BJ (cell line): Measurements from ENCODE around the gene NPAS3. TPM values are rescaled to one million over a fixed set of nuclear protein-coding genes. Genes with fewer than 3 reads are reported as not detected.

Experiments used
- CTCF ChIA-PET: fragments of 350-600 bp; formaldehyde crosslinking; extraction: SDS; loops from one replicate; lab custom pipeline; 2021; ENCODE audit warnings: antibody characterized with exemption, inconsistent platforms; lab: Yijun Ruan, JAX
- POLR2A ChIA-PET: fragments of 300-600 bp; sonication (Branson Sonifier 250); formaldehyde crosslinking; extraction: SDS; loops from one replicate; lab custom pipeline; 2021; ENCODE audit warnings: antibody characterized with exemption; lab: Charles Lee
- DNase-seq: peaks from one replicate; pipeline ENCODE4 v3.0.0-alpha.2; 2011; ENCODE audit warnings: low read depth
- H3K27me3 ChIP-seq: 2 replicates; pipeline ENCODE4 v1.6.0; 2011; ENCODE audit warnings: low read length; ENCODE audit not compliant: control insufficient read depth, insufficient read depth
- H3K36me3 ChIP-seq: 2 replicates; pipeline ENCODE4 v1.5.1; 2011; ENCODE audit warnings: low read length; ENCODE audit not compliant: control insufficient read depth, insufficient read depth
- H3K4me3 ChIP-seq: 2 replicates; pipeline ENCODE4 v1.5.1; 2011; ENCODE audit warnings: low read depth, mild to moderate bottlenecking, control low read depth, low read length
- polyA plus RNA-seq: library from polyadenylated mRNA; depleted of rRNA; stranded (reverse); fragments of >200 nt; gene quantifications from 2 replicates; pipeline ENCODE4 v1.2.3, GENCODE V29; 2011
- TF ChIP-seq, protein P1 (sequence below): IDR thresholded peaks from 2 replicates; pipeline ENCODE4 v1.5.1; 2011; ENCODE audit warnings: low read depth, mild to moderate bottlenecking, control low read depth, inconsistent platforms, low read length, moderate library complexity; ENCODE audit not compliant: insufficient read depth

NPAS3 gene
- polyA plus RNA-seq, 1 experiment: 0.09 TPM

DNA sequence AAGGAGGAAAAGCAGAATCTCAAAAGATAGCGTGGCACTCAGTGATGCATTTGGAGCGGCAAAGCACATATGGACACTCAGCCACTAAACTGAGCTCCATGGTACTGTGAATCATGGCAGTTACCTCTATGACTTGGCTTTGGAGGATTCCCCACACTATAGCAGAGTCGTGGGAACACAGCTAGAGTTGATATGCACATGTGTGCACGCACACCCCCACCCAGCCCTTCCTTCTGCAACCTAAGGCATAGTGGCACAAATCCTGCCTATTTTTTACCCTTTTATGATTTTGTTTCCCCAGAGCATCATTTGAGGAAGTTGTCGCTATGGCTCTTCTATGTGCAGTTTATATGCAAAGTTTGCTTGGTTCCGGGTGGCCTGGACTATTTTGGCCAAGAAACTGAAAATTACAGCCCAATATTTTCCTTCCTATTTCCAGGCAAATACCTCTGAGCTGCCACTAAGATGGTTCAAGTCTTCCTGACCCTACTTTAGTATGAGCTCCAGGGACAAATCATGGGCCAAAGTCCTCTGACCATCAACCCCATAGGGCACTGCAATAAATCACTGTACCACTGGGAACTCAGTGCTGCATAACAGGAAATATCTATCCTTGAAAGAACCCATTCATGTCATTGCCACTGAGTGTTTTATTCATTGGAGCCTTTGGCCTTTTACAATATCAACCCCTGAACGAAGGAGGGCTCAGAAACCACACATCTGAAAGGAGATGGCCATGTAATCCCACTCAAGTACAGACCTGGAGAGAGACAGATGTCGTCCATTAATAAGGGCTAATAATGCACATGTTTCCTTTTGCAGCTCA lies 834.7 kb downstream of the NPAS3 start:
- Histone ChIP-seq H3K27me3 (no peaks in the 10 kb centered on the region), H3K4me3 (no peak overlapping the region), H3K36me3 (no peaks in the 10 kb centered on the region)
- CTCF ChIA-PET: interaction anchor here (2.0 kb wide), 1 partner anchor 19 kb away, joined by 6 read pairs; no protein-coding TSS in a partner anchor
- POLR2A ChIA-PET: no interaction called here
- no peak for DNase-seq
- TF ChIP-seq, protein P1, sequence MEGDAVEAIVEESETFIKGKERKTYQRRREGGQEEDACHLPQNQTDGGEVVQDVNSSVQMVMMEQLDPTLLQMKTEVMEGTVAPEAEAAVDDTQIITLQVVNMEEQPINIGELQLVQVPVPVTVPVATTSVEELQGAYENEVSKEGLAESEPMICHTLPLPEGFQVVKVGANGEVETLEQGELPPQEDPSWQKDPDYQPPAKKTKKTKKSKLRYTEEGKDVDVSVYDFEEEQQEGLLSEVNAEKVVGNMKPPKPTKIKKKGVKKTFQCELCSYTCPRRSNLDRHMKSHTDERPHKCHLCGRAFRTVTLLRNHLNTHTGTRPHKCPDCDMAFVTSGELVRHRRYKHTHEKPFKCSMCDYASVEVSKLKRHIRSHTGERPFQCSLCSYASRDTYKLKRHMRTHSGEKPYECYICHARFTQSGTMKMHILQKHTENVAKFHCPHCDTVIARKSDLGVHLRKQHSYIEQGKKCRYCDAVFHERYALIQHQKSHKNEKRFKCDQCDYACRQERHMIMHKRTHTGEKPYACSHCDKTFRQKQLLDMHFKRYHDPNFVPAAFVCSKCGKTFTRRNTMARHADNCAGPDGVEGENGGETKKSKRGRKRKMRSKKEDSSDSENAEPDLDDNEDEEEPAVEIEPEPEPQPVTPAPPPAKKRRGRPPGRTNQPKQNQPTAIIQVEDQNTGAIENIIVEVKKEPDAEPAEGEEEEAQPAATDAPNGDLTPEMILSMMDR: no peak

DNA sequence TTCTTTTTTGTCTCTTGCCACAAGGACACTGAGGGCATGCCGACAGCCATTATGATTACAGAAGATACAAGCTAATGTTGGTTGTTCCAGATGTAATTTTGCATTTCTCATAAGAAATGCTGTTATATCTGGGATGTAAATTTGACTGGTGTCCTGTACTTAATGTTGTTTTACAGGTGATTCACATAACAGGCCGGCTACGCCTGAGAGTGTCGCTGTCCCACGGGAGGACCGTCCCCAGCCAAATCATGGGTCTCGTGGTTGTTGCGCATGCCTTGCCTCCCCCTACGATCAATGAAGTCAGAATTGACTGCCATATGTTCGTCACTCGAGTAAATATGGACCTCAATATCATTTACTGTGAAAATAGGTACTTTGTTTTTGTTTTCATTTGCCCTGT lies 835.5 kb downstream of the NPAS3 start:
- no peak overlapping the region for H3K4me3 ChIP-seq
- no peaks in the 10 kb centered on the region for H3K27me3 ChIP-seq
- ChIA-PET POLR2A (no interaction called here), CTCF (interaction anchor here (2.0 kb wide), 1 partner anchor 19 kb away, joined by 6 read pairs; no protein-coding TSS in a partner anchor)
- TF ChIP-seq, protein P1: no peak
- no peak for DNase-seq
- H3K36me3 ChIP-seq: no peaks in the 10 kb centered on the region

DNA sequence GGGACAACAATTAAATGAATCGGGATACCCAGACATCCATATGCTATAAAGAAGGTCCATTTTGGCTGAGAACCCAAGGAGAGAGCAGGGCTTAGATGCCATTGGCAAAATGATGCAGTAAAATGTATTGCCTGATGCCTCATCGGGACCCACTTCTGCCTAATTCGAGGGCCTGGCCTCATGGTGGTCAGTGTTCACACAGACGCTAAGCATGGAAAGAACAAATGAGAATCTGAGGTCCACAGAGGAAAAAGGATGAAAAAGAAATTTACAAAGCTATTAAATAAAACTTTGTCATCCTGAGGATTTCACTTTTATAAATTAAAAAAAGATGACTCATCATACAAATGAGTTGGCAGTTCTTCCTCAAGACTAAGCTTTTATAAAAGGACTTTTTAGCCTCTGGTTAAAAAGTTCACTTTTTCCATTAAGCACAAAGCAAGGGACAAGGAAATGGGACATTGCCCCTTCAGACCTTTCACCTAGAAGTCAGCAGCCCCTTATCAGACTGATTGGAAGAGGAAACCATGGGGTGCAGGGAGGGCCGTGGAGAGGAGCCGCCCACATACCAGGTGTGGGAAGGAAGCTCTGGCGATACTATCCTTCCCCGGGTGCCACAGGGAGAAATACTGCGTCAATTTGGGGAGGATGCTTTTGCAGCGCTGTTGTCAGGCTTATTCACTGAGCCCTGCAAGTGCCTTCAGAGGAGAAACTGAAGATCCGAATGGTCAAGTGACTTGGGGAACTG lies 836.2 kb downstream of the NPAS3 start:
- Histone ChIP-seq H3K4me3 (no peak overlapping the region), H3K27me3 (no peaks in the 10 kb centered on the region), H3K36me3 (no peaks in the 10 kb centered on the region)
- no peak for DNase-seq
- CTCF ChIA-PET: interaction anchor here (1.0 kb wide), 1 partner anchor 18 kb away, joined by 5 read pairs; no protein-coding TSS in a partner anchor
- TF ChIP-seq, protein P1: no peak
- POLR2A ChIA-PET: no interaction called here

DNA sequence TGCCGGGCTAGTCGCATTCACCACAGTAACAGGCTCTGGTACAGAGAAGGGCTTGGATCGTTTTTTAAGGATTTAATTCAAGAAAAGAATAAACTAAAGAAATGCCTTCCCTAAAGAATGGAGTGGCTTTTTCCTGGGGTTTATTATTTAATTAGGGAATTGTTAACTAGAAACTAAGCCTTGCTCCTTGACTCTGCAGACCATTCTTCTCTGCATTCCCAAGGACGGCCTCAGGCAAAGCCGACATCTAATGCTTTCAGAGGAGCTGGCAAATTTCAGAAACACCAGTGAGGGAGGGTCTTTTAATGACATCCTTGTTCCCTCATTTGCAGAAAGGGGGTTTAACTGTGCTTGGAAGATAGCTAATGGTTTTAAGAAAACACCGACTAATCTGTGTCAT lies 838.2 kb downstream of the NPAS3 start:
- ChIA-PET POLR2A (no interaction called here), CTCF (interaction anchor here (1.5 kb wide), 1 partner anchor 16 kb away, joined by 3 read pairs; no protein-coding TSS in a partner anchor)
- no peak for DNase-seq
- TF ChIP-seq, protein P1: no peak
- Histone ChIP-seq H3K27me3 (no peaks in the 10 kb centered on the region), H3K36me3 (no peaks in the 10 kb centered on the region), H3K4me3 (no peak overlapping the region)

DNA sequence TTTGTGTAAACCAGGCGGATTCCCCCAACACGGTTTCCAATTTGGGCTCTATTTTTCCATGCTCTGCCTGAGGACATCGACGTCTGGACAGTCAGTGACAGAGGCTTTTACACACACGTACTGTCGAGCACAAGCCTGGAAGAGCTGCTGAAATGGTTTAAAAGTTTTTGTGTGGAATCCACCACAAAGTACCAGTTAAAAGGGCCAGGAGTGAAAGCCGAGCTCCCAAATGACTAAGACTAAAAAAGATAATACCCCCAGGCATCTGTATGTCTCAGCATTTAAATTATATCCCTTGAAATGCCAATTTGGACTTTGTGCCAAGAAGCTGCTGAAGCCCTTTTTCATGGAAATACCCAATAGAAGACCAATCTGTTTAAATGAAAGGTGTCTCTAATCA lies 839.0 kb downstream of the NPAS3 start:
- ChIA-PET POLR2A (interaction anchor here (0.6 kb wide), 1 partner anchor 721 kb away, joined by 4 read pairs; no protein-coding TSS in a partner anchor), CTCF (no interaction called here)
- TF ChIP-seq, protein P1: no peak
- no peak overlapping the region for H3K4me3 ChIP-seq
- no peaks in the 10 kb centered on the region for H3K36me3 ChIP-seq
- no peak for DNase-seq
- no peaks in the 10 kb centered on the region for H3K27me3 ChIP-seq
